A673 (cell line): Measurements from ENCODE around the gene METRNL. TPM values are rescaled to one million over a fixed set of nuclear protein-coding genes. Genes with fewer than 3 reads are reported as not detected.

Experiments
- BruUV-seq: library from RNA; stranded (reverse); fragments of 400-500 nt; replicated peaks from 2 replicates; lab custom pipeline; 2021; lab: Mats Ljungman, UMichigan
- CTCF ChIA-PET: fragments of 300-600 bp; sonication (Branson Sonifier 250); formaldehyde crosslinking; loops from one replicate; lab custom pipeline; 2022; ENCODE audit warnings: antibody characterized with exemption; lab: Charles Lee
- POLR2A ChIA-PET: fragments of 300-600 bp; sonication (Branson Sonifier 250); formaldehyde crosslinking; loops from one replicate; lab custom pipeline; 2022; ENCODE audit warnings: antibody characterized with exemption; ENCODE audit not compliant: low non-redundant PET; lab: Charles Lee
- DNase-seq: peaks from one replicate; pipeline ENCODE4 v3.0.0-alpha.2; 2015; ENCODE audit warnings: low spot score
- H3K27ac ChIP-seq: fragments of 200-600 bp; sonication (generic); 2 replicates; pipeline ENCODE4 v1.5.1; 2016; ENCODE audit warnings: mixed run types, low read depth, mild to moderate bottlenecking, mixed read lengths, antibody characterized with exemption, low read length; ENCODE audit not compliant: poor library complexity, severe bottlenecking
- H3K27me3 ChIP-seq: fragments of 200-600 bp; sonication (generic); replicated peaks from 2 replicates; pipeline ENCODE4 v1.6.1; 2017; ENCODE audit warnings: mixed run types, low read depth, mild to moderate bottlenecking, mixed read lengths, antibody characterized with exemption, low read length; ENCODE audit not compliant: insufficient read depth, poor library complexity
- H3K36me3 ChIP-seq: fragments of 200-600 bp; sonication (generic); 2 replicates; pipeline ENCODE4 v1.6.1; 2016; ENCODE audit warnings: mixed run types, mild to moderate bottlenecking, mixed read lengths, antibody characterized with exemption, low read length; ENCODE audit not compliant: insufficient read depth, poor library complexity, severe bottlenecking
- H3K4me1 ChIP-seq: fragments of 200-600 bp; sonication (generic); 2 replicates; pipeline ENCODE4 v1.6.1; 2017; ENCODE audit warnings: mixed run types, mild to moderate bottlenecking, mixed read lengths, antibody characterized with exemption, low read length; ENCODE audit not compliant: insufficient read depth, poor library complexity, severe bottlenecking
- H3K4me3 ChIP-seq: fragments of 200-600 bp; sonication (generic); 2 replicates; pipeline ENCODE4 v1.5.1; 2016; ENCODE audit warnings: low read depth, mixed run types, mild to moderate bottlenecking, mixed read lengths, low read length; ENCODE audit not compliant: poor library complexity, severe bottlenecking
- H3K9me3 ChIP-seq: fragments of 200-600 bp; sonication (generic); 2 replicates; pipeline ENCODE4 v1.6.1; 2016; ENCODE audit warnings: mixed run types, low read depth, mild to moderate bottlenecking, mixed read lengths, antibody characterized with exemption, low read length; ENCODE audit not compliant: poor library complexity, severe bottlenecking
- EZH2 ChIP-seq: fragments of 200-600 bp; sonication (generic); IDR thresholded peaks from 2 replicates; pipeline ENCODE4 v1.6.1; 2017; ENCODE audit warnings: borderline replicate concordance, low read depth, mild to moderate bottlenecking, mixed read lengths, antibody characterized with exemption, low read length; ENCODE audit not compliant: poor library complexity, severe bottlenecking
- intact Hi-C: fragments of 100-400 bp; cut with micrococcal nuclease; formaldehyde crosslinking; loops from one replicate; pipeline ENCODE4 v1.10.0; 2022; ENCODE audit not compliant: unreplicated experiment
- total RNA-seq: library from RNA; stranded (reverse); gene quantifications from 2 replicates; pipeline ENCODE4 v1.2.3, GENCODE V29; 2021
- TF ChIP-seq, protein P1 (sequence below): fragments of 300-800, 200-600 bp; sonication (generic); conservative IDR thresholded peaks from 2 replicates; pipeline ENCODE4 v1.5.1; 2017; ENCODE audit warnings: low read depth, mild to moderate bottlenecking, antibody characterized with exemption, low read length, moderate library complexity, mixed read lengths

The METRNL gene
- total RNA-seq, 1 experiment from 2014 or later, result 16.5 TPM

DNA sequence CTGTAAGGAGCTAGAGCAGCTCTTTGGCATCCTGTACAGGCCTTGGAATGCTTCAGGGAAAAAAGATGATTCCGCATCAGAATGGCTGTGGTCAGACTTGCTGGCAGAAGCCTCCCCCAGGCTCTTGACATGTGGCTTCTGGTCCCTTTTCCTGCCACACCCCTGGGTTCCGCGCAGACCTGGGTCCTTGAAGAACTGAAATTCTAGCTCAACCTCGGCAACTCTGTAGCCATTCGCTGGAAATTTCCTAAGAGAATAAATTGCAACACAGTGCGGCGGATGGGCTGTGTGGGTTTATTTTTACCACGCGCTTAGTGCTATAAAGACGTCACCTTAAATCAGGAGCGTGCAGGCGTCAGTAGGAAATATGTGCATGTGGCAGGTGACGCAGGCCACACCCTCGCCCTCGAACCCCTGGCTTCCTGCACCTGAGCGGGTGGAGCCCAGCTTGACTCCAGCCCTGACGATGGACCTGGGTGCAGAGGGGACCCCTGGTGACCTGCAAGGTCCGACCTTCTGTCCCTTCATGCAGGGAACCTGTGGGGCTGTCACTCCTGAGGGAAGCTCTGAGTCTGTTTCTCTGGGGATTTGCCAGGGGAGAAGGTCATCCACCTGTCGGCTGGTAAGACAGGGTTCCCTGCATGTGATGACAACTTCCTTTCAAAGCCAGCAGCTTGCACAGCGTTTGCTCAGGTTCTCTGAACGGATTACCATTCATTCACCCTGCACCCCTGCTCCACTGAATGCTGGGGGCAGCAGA, 46.3 kb downstream of the METRNL start:
- POLR2A ChIA-PET, result no interaction called here
- DNase-seq, result no peak
- Histone ChIP-seq H3K27ac (no peak overlapping the region), H3K4me1 (no peaks in the 10 kb centered on the region), H3K27me3 (peaks cover 38% of the 10 kb centered on the region), H3K4me3 (no peak overlapping the region), H3K9me3 (no peaks in the 10 kb centered on the region), H3K36me3 (no peaks in the 10 kb centered on the region)
- CTCF ChIA-PET, result interaction anchor here (0.5 kb wide), 1 partner anchor 68 kb away, joined by 3 read pairs; no protein-coding TSS in a partner anchor
- intact Hi-C loops, result no loop called here
- TF ChIP-seq, protein P1, sequence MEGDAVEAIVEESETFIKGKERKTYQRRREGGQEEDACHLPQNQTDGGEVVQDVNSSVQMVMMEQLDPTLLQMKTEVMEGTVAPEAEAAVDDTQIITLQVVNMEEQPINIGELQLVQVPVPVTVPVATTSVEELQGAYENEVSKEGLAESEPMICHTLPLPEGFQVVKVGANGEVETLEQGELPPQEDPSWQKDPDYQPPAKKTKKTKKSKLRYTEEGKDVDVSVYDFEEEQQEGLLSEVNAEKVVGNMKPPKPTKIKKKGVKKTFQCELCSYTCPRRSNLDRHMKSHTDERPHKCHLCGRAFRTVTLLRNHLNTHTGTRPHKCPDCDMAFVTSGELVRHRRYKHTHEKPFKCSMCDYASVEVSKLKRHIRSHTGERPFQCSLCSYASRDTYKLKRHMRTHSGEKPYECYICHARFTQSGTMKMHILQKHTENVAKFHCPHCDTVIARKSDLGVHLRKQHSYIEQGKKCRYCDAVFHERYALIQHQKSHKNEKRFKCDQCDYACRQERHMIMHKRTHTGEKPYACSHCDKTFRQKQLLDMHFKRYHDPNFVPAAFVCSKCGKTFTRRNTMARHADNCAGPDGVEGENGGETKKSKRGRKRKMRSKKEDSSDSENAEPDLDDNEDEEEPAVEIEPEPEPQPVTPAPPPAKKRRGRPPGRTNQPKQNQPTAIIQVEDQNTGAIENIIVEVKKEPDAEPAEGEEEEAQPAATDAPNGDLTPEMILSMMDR, result no peak
- TF ChIP-seq EZH2, result peak; percentile 5
- no TSS peak for BruUV-seq

DNA sequence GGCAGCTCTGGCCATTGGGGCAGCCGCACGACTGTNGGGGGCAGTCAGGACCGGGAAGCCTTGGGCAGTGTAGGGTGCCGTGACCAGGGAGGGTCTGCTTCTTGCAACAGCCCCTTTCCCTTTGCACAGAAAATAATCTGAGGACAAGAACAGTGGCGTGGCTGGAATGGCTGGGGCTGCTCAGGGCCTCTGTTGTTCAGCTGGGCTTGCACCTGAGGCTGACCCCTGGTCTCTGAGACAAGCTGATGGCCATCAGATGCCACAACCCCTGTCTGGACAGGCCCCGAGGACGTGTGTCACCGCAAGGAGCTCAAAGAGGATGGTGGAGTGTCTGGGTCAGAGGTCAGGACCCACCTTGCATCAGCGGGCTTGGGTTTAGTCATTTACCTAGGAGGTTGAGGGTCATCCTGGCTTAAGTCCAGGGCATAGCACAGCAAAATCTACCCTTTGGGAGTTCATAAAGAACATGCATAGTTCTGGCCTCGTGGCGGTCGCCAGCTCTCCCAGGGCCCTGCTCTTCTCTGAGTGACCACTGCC, 46.9 kb downstream of the METRNL start:
- ChIA-PET CTCF (no interaction called here), POLR2A (no interaction called here)
- BruUV-seq, result no TSS peak
- TF ChIP-seq, protein P1, result no peak
- no peak for TF ChIP-seq EZH2
- Histone ChIP-seq H3K27me3 (peaks cover 38% of the 10 kb centered on the region), H3K4me1 (no peaks in the 10 kb centered on the region), H3K4me3 (no peak overlapping the region), H3K27ac (no peak overlapping the region), H3K36me3 (no peaks in the 10 kb centered on the region), H3K9me3 (no peaks in the 10 kb centered on the region)
- intact Hi-C loops, result no loop called here
- no peak for DNase-seq

DNA sequence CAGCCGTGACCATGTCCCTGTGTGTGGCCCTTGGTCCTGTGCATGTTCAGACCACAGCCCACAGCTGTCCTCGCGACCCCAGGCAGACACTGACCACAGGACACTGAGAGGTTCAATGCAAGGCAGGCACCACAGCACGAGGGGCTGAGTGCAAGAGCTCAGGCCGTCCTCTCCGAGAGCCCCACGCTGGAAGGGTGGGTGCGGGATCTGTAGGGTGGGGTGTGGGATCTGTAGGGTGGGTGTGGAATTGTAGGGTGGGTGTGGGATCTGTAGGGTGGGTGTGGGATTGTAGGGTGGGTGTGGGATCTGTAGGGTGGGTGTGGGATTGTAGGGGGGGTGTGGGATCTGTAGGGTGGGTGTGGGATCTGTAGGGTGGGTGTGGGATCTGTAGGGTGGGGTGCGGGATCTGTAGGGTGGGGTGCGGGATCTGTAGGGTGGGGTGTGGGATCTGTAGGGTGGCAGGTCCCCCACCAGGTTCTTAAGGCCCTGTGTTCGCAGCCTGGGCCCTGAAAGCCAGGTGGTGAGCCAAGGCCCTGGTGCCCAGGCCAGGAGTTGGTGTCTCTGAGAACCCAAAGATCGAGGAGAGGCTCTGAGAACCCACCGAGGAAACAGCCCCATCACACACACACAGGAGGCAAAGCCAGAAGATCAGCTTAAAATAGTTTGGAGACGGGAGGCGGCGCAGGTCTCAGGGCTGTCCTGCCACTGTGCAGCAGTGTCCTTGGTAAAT, 48.2 kb downstream of the METRNL start:
- DNase-seq, result no peak
- BruUV-seq, result no TSS peak
- H3K9me3 ChIP-seq, result no peaks in the 10 kb centered on the region
- no peaks in the 10 kb centered on the region for H3K36me3 ChIP-seq
- no peaks in the 10 kb centered on the region for H3K4me1 ChIP-seq
- no peak overlapping the region for H3K27ac ChIP-seq
- H3K4me3 ChIP-seq, result no peak overlapping the region
- POLR2A ChIA-PET, result no interaction called here
- CTCF ChIA-PET, result no interaction called here
- TF ChIP-seq, protein P1, result no peak
- TF ChIP-seq EZH2, result no peak
- intact Hi-C loops, result no loop called here
- peaks cover 30% of the 10 kb centered on the region for H3K27me3 ChIP-seq
